Stimulated activated CD8-positive, alpha-beta memory T cell treated with anti-CD3 and anti-CD28 coated beads, Interleukin-2, amount 100 ng/mL, for 1 hour (primary cell): ENCODE results near the gene TUB.
A peak's percentile ranks its signal among the peaks of the same experiment; 100 is the strongest.

Experiments
- DNase-seq, 2 donors: peaks; one replicate each; pipeline ENCODE4 v3.0.0-alpha.2; 2020; ENCODE audit warnings: low read depth in 2 of 2

The TUB gene, protein sequence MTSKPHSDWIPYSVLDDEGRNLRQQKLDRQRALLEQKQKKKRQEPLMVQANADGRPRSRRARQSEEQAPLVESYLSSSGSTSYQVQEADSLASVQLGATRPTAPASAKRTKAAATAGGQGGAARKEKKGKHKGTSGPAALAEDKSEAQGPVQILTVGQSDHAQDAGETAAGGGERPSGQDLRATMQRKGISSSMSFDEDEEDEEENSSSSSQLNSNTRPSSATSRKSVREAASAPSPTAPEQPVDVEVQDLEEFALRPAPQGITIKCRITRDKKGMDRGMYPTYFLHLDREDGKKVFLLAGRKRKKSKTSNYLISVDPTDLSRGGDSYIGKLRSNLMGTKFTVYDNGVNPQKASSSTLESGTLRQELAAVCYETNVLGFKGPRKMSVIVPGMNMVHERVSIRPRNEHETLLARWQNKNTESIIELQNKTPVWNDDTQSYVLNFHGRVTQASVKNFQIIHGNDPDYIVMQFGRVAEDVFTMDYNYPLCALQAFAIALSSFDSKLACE

GRCh38 chr11:8080674-8081590, at the start of gene TUB:
Gene TUB, plus strand, starts transcription at chr11:8081211. Its CDS starts 300 bp downstream, at chr11:8081511.
- no peak for DNase-seq

- DNase-seq = no peak
Measured at GRCh38 chr11:8031248-8032115, 49.5 kb upstream of the TUB start.

DNA sequence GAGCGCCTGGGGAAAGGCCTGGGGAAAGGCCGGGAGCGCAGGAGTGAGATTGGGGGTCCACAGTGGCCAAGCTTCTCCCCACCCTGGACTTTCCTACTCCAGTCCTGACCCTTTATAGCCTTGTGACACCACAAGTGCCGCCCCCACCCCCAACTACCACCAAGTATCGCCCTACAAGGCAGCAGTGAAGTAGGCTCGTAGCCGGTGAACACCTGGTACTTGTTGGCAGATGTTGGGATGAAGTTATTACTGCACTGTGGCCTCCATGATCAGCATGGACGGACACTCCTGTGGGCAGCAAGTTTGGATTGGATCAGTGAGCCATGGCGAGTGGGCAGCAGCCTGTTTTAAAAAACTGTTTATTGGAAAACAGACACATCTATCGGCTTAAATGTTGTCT, 48.9 kb upstream of the TUB start:
- no peak for DNase-seq

DNA sequence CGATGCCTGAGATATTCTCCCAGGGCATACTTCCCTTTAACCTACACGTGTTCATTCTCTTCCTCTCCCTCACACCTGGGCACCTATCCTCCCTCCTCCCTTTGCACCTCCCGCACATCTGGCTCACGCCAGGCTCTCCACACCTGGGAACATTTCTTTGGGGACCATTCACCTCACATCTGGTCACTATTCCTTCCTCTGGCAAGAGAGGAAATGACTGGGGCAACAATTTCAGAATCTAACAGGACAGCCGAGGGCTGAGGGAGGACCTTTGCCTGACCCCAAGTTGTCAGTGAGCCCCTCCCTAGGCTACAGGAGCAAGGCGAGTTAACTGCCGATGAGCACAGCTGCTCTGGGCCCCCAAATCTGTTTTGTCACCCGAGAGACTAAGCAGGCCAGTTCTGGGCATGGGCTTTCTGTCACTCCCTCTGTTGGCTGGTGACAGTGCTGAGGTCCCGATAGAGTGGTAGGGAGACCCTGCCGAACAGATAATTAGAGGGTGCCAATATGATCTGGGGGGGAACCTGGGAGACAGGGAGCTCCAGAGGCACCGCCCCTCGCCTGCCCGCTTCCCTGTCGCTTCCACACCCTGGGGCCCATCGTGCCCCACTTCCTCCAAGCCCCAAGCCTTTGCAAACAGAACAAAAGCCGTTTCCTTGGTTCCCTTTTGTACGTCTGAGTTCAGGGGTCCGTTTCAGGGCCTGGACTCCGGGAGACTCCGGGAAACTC, 48.3 kb upstream of the TUB start:
- DNase-seq = no peak

GRCh38 chr11:8033305-8034105, 47.5 kb upstream of the TUB start:
- DNase-seq = peak in 1 of 2 donors; percentile 30

DNA sequence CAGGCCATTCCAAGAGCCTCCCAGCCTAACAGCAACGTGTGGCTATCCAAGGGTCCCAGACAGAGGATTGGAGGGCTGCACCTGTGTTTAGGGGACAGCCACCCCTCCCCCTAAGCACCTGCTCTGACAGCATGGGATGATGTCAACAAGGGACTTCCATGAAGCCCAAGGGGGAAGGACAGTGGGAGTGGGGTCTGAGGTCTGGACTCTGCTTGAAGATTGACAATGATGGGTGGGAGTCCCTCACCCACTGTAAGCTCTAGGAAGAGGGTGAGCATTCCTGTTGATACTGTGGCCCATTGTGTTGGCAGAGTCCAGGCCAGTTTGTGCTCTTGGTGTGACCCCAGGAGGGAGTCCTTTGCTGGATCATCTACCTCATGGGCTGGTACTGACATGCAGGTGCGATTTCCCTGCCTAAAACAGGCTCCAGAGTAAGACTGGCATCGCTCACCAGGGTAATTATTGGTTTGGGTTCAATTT, 46.9 kb upstream of the TUB start:
- no peak for DNase-seq

DNA sequence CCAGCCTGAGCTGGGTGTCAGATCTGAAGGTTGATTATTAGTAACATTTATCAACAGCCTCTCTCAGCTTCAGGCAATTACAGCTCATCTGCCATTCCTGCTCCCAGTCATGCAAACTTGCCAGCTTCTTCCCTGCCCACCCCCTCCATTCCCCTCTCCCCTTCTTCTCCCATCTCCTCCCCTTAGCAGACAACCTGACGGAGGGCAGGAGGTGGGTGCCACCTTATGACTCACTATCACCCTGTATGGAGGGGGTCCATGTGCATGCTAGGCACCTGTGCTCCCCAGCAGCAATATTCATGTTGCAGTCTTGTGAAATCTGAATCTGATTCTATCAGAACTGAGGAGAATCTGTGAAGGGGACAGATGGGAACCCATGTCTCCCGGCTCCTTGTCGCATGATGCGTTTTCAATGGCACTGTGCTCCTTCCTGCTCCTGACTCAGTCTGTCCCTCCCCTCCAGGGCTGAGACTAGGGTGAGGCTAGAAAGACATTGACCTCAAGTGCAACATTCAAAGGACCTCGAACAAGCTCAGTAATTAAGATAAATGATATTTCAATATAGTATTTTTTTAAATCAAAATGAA, 46.3 kb upstream of the TUB start:
- DNase-seq = no peak

GRCh38 chr11:8035200-8035855, 45.7 kb upstream of the TUB start:
- no peak for DNase-seq

GRCh38 chr11:8036002-8036802, 44.8 kb upstream of the TUB start:
- no peak for DNase-seq

DNA sequence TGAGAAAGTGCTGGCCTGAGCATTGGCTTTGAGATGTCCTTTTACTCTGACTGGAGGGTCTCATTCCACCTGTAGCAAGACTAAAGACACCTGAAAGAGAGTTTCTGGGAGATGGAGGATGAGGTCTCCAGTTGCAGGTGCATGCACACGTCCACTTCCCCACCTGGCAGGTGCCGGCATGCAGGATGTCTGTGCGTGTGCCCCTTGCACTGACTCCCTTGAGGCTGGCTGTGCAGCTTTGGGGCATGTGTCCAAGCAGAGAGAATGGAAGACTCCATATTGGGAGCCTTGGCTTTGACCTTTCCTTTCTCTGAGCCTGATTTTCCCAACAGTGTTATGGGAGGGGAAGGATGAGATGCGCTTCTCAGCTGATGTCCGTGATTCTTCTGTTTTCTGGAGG, 44.0 kb upstream of the TUB start:
- DNase-seq = no peak

GRCh38 chr11:8038393-8038792, 42.6 kb upstream of the TUB start:
- DNase-seq = no peak

- no peak for DNase-seq
Measured at GRCh38 chr11:8038811-8039529, 42.0 kb upstream of the TUB start.

- DNase-seq = no peak
Measured at GRCh38 chr11:8039530-8040260, 41.3 kb upstream of the TUB start.

DNA sequence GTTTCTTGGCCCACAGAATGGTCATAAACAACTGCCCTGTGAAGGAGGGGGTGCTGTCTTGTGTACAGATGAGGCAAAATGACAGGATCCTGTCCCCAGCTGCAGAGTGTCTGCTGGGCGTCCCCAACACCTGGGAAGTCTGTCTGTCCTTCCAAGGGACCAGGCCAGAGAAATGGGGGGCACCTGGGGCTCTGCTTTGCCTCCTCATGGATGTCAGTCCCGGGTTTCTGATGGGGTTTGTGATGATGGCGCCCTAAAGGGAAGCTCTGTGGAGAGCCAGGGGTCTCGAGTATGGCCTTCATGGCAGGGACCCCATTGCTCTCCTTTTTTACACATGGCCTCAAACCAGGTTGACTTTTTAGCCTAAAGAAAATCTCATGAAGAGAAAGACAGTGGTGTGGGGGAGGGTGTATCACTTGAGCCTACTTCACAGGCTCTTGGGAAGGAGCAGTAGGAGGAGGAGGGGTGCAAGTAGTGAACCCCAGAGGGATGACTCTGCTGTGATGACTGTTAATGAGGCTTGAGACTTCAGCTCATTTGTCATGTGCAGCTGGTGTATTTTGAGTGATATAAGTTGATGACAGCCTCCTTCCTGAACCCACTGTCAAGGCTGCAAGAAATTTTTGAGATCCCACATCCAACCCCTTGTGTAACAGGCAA, 40.6 kb upstream of the TUB start:
- DNase-seq = no peak

GRCh38 chr11:8040921-8041285, 40.1 kb upstream of the TUB start:
- DNase-seq = no peak

- DNase-seq = no peak
Measured at GRCh38 chr11:8041576-8041975, 39.4 kb upstream of the TUB start.
